HG02678 (cell line): ENCODE data around the gene SIGLEC15.
"Not testable (repeated sequence)": the region's sequence is repeated elsewhere in the genome, so short reads cannot be mapped to it uniquely, and the experiment has no call there.

Experiments
- ATAC-seq: cut with Tn5 transposase; IDR thresholded peaks from one replicate; pipeline ENCODE4 v1.9.1; 2021; ENCODE audit warnings: mild to moderate bottlenecking, moderate library complexity; ENCODE audit not compliant: unreplicated experiment

Gene SIGLEC15, protein sequence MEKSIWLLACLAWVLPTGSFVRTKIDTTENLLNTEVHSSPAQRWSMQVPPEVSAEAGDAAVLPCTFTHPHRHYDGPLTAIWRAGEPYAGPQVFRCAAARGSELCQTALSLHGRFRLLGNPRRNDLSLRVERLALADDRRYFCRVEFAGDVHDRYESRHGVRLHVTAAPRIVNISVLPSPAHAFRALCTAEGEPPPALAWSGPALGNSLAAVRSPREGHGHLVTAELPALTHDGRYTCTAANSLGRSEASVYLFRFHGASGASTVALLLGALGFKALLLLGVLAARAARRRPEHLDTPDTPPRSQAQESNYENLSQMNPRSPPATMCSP

DNA sequence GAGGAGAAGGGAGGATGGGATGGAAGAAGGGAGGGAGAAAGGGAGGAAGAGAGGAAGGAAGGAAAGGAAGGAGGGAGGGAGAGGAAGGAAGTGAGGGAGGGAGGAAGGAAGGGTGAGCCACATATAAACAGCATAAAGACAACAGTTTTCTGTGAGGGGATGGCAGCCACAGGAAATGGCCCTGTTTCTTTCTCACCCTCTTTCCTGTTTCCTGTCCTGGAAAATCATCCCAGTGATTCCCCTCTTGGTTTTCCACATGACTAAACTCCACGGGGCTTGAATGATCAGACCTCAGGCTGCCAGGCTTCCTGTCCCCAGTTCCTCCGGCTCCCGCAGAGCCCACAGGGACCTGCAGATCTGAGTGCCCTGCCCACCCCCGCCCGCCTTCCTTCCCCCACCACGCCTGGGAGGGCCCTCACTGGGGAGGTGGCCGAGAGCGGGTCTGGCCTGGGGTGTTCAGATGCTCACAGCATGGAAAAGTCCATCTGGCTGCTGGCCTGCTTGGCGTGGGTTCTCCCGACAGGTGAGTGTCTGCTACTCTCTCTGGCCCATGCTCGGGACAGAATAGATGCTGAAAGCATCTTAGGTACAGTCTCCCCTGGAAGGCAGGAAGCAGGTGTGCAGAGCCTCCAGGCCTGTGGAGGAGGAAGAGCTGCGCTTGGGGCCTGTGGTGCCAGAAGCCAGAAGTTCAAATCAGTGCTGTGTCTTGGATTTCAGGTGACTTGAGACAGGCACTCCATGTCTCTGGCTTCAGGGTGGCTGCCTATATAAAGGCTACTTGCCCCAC is at the start of gene SIGLEC15:
SIGLEC15 (plus strand) TSS at position 418 of the 787 bp plus-strand sequence; CDS start at position 472, 54 bp downstream.
- no peak for ATAC-seq

DNA sequence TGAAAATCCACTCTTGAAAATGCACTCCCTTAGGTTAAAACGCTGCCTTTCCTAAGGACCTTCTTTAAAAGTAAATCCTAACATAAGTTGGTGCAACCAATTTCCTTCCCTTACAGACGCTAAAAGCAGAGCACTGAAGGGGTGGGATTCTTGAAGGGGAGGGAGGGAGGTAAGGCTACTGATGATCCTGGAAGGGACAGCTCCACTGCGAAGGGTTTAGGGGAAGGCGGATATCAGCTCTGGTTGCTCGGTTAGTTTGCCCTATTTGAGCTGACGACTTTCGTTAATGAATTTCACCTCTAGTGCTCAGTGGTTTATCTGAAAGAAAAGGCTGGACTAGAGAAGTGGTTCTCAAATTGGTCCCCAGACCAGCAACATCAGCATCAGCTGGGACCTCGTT is 49.7 kb upstream of the SIGLEC15 start:
- no peak for ATAC-seq

DNA sequence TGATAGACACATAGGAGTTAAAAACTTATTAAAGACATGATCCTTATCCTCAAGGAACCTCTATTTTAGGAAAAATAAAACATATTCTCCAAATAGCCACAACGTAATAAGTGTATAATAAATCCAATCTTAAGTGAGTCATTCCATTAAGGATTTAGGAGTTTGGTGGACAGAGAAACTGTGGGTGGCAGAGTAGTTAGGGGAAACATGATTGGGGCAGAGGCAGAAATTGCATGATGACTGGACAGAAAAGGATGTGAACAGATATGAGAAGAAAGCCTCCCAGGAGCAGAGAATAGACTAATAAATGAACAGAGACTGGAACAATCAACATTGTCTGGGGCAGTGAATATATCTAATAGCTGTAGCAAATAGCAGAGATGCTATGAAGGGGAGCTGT is 48.1 kb upstream of the SIGLEC15 start:
- ATAC-seq, result no peak

DNA sequence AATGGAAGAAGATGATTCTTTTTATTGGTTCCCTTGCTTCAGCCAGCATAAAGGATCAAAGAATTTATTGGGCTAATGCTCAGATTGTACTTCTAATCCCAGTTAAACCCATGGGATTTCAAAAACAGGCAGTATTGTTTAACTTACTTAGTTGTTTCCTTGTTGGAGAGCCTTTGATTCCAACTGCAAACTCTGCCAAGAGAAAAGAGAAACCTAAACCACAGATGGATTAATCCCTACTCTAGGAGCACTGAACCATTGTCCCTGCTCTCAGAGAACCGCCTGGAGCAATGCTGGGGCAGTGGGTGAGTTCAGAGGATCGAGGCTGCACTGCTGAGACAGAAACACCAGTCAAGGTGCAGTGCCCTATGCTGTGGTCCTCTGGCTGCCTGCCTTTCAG is 44.9 kb upstream of the SIGLEC15 start:
- ATAC-seq, result no peak

DNA sequence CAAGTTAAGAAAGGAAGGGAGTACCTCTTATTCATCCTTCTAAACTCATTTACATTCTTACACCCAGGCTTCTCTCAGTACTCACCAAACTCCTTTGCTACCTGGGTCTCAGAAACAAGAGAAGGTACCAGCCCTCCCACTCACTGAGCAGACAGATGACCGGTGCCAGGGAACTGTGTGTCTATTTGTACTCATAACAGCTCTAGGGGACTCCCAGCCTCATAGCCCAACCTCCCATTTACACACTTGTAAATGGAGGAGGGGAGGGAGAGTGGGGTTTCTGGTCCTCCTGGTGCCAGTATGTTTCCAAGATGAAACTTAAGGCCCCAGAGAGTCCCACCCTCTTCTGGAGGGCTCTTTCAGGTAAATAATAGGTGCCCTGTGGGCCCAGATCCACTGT is 42.8 kb upstream of the SIGLEC15 start:
- peak; percentile 43 for ATAC-seq

DNA sequence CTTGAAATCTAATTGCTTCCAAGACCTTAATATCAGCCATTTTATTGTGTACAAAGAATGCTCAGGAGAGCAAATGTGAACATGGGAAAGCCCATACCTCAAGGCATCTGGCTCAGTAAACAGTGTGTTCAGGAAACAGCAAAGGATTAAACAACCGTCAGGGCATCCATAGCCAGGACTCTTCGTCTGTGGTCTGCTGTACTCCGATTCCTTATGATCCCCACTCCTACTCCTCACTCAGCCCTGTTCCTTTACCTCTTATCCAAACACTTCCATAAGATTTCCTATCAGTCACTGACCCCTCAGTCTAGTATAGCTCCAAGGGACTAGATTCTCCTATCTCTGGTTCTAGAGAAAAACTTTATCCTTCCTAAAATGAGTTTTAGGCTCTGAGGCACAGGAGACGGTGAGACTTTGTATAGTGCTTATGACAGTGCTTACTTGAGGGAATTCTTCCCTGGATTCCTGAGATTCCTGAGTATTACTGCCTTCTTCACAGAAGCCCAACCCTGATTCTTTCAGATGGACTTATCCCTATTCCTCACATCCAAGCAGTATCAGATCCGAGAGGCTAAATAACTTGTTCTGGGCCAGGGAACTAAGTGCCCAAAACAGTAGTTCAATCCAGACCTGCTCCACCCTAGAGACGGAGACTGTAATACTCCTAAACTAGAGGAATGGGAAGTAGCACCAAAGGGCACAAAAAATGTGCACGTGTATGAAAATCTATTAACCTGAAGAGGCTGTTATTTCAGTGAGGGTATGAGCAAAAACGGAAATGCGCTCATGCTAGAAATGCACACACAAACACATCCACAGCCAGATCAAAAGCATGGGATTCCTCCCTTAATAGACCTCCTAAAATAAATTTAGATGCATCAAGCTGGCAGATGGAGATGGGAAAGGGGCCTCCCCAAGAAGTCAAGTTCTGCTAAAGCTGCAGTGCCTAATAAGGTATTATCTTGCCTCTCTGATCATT is 42.1 kb upstream of the SIGLEC15 start:
- no peak for ATAC-seq

DNA sequence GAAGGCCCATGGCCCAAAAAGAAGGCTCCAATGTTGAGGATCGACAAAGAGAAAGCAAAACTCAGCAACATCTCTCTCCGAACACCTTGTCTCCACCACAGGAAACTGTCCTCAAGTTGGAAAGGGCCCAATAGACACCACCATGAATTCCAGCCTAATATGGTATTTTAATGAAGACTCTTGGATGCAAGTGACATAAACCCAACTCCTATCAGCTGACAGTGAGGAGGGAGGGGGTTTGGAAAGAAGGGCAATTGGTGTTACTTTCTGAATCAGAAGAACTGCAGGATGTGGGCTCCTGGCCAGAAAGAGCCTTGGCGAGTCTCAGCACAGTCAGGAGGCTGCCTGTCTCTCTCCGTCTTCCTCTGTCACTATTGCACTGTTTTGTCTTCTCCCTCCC is 40.3 kb upstream of the SIGLEC15 start:
- peak; percentile 50 for ATAC-seq

DNA sequence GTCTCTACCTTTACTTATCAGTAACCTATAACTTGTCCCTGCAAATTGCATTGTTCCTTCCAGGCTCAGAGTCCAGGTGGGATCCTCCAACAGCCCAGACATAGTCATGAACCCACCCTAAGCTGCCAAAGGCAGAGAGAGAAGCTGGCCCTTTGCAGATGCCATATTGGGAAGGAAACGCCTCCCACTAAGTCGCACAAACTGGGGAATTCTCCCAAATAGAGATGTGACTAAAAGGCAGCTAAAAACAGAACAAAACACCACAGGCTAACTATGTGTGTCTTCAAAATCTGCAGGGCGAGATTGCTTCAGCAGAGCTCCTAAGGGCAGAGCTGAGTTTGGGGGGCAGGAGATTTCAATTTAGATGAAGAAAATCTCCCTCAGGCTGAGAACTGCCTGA is 38.5 kb upstream of the SIGLEC15 start:
- ATAC-seq, result no peak

DNA sequence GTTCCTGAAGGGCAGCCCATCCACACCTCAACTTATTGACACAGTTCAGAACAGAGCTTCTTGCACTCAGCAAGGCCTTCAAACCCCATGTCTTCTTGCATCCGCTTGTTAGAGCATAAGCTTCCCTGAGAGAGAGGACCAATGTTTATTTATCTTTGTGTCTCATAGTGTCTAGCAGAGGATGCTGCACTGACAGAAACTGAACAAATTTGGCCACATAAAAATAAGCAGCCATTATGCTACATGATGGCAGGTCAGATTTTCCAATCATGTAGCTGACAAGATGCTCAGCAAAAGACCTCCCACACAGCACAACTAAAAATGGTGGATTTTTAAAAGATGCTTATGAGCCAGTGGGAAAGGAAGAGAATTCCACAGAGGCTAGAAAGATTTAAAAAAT is 38.1 kb upstream of the SIGLEC15 start:
- no peak for ATAC-seq

DNA sequence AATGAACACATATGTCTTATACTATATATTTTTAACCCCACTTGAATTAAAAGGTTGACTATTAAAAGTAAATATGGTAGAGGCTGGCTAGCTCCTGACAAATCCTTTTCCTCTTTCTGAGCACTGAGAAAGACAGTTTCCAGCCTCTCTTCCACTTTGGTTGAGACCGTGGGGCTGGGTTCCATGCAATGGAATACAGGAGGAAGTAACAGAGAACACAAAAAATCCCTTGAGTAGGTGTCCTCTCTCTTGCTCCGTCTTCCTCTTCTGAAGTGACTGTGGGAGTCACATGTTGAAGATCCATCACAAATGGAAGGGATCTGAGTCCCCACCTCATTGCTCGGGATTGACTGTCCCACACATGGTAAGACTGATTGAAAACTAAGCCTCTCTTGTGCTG is 36.6 kb upstream of the SIGLEC15 start:
- no peak for ATAC-seq

DNA sequence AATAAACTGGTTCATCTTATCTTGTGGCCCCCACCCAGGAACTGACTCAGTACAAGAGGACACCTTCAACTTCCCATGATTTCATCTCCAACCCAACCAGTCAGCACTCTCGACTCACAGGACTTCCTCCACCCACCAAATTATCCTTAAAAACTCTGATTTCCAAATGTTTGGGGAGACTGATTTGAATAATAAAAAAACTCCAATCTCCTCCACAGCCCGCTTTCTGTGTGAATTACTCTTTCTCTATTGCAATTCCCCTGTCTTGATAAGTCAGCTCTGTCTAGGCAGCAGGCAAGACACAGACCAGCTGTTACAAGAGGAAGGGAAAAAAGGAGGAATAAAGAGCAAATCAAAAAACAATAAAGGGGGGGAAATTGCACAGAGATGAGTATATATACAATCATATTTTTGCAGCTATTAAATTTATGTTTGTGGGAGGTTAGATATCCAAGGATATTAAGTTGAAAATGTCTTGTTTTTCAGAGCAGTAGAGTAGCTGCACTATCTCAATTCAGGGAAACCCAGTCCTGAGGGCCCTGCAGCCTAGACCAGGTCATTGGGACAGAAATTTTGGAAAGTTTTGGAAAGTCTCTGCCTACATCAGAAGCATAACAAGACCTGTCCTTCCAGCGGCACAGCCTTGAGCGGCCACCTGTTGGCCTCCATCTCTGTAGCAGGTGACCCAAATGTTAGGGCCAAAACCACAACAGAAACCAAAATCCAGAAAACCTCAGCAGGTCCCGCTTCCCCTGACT is 32.8 kb upstream of the SIGLEC15 start:
- no peak for ATAC-seq

DNA sequence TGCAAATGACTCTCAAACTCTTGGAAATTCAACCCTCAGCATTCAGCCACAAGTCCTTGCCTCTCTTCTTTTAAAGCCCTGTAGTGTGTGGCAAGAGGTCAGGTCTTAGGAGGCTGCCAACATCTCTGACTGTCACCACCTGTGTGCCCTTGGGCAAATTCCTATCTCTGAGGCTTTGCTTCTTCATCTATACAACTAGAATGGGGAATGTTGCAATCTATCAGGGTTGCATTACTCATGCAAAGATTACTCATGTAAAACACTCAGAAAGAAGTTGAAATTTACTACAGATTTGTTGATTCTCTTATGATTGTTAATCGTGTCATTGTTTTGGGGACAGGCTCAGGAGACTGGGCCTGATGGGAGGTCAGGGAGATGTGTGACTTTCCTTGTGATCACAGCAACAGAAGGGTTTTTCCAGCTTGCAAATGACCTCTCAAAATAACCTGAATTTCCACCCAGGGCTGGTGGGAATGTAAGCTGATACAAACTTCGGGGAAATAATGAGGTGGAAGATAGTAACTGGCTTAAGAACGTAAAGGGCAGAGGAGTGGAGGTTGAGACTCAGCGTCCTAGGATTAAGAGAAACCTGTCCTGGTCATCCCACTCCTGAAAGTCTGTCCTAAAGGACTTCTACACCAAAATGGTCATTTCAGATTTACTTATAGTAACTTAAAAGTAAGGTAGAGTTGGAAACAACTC is 32.1 kb upstream of the SIGLEC15 start:
- no peak for ATAC-seq

DNA sequence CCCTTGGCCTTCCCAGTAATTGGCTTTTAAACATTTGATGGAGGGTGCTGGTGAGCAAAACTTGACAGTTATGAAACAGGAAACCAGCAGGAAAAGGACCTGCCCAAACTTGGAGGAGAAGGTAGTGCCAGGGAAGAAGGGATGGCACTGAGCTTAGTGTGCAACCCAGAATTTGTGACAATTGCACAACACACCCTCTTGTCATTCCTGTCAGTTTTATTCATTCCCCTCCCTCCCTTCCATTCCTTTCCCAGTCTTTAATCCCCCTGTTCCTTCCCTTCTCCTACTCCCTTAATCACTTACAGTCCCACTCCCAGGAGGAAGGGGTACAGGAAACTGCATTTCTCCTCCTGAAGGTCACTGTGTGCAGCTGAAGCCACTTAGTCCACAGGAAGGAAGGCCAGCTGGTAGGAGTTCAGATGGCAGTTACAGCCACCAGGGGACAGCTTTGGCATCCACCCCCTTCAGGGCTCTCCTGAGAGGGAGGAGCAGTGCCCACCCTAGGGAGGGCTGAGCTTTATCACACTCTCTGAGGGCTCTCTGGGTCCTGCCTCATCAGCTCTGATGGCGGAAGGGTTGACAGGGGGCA is 24.0 kb upstream of the SIGLEC15 start:
- no peak for ATAC-seq

DNA sequence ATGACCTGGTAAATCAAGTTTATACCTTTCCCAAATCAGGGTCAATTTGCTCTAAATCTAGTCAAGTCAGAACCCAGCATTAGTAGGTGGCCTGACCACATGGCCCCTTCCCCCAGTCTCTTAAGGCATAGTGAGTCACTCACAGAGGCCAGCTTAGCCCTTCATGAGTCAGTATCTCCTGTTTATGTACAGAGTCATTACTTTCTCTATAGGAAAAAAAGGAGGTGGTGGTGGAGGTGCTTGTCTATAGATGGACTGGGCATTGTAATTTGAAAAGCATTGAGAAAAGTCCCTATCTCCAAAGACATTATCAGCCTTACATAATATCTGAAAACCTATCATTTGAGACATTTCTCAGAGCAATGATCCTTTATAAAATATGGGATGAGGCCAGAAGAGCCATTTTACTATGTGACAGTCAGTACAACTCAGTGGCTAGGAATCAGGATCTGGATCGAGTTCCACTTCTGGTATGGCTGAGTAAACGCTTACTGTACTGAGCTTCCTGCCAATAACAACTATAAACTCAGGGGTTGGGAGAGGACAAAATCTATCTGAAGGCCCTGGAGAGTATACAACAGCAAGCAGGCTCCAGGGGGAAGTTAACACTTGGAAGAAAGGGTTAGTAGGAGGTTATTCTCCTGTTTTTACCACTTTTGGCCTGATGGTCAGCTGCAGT is 22.5 kb upstream of the SIGLEC15 start:
- ATAC-seq, result no peak

DNA sequence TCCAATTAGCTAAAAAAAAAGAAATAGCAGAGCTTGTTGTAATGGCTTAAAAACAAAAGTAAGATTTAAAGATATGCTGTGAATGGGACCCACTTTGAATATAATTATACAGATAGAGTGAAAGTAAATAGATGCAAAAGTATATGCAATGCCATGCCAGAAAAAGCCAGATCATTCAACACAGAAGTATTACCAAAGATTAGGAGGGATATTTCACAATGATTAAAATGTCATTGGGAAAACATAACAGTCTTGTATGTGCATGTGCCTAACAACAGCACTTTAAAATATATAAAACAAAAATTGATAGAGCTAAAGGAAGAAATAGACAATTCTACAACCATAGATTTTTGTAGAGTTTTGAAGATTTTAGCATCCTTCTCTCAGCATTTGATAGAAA is 19.9 kb upstream of the SIGLEC15 start:
- ATAC-seq, result no peak

DNA sequence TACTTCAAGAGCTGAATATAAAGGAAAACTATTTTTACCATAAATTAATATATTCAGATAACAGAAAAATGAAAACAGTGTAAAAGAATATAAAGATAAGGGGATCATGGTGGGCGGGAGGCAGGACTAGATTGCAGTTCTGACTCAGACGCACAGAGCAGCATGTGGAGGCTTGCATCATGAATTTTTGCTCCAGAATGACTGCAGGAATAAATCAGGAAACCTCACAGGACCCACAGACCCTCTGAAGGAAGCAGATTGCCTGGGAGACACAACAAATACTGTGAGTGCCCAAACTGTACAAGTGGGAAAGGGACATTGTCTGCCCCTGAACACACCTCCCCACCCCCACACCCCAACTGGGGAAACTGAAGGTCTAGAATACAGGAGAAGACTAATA is 19.2 kb upstream of the SIGLEC15 start:
- no peak for ATAC-seq

DNA sequence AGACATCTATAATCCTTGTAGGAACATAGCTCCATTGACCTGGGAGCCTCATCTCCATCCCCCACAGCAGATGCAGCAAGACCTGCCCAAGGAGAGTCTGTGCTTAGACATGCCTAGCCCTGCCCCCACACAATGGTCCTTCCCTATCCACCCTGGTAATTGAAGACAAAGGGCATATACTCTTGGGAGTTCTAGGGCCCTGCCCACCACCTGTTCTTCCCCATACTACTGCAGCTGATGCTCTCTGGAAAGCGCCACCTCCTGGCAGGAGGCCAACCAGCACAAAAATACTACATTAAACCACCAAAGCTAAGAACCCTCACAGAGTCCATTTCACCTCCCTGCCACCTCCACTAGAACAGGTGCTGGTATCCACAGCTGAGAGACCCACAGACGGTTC is 18.3 kb upstream of the SIGLEC15 start:
- not testable (repeated sequence) for ATAC-seq

DNA sequence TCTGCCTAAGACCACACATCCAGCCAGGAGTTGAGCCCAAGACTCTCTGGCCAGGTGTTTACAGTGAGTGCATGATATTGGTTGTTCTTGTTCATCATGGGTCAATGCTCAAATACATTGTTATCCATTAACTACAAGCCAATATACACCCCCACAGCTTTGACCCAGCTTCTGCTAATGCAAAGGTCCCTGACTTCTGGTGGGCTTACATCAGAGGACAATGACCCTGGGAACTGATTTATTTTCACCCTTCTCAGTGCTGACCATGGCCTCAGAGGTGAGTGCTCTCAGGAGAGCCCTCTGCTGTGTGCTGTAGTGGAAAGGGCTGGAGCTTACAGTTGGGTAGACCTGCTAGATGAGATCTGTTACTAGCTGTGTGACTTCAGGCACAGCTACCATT is 10.7 kb upstream of the SIGLEC15 start:
- not testable (repeated sequence) for ATAC-seq

DNA sequence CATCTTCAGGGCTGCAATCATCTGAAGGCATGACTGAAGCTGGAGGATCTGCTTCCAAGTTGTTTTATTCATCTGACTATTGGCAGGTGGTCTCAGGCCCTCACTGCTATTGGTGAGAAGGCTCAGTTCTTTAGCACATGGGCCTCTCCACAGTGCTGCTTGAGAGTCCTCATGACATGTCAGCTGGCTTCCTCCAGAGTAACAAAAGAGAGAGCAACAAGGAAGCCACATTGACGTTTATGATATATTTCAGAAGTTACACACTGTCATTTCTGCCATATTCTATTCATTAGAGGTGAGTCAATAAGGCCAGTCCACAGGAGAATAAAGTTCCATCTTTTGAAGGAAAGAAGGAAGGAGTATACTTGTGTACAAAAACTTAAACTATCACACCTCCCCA is 7.9 kb upstream of the SIGLEC15 start:
- no peak for ATAC-seq
